Pulmonary artery endothelial cell (primary cell): ENCODE data around the gene TBCK. TPM values are rescaled to one million over a fixed set of nuclear protein-coding genes. Genes with fewer than 3 reads are reported as not detected.

Source experiments
- DNase-seq: peaks from one replicate; pipeline ENCODE4 v3.0.0-alpha.2; 2011; ENCODE audit warnings: low read depth, low spot score
- total RNA-seq: library from RNA; depleted of rRNA; stranded (reverse); fragments of >200 nt; gene quantifications from 2 replicates; pipeline ENCODE4 v1.2.3, GENCODE V29; 2014

The TBCK gene
- 10.7 and 38.2 TPM in 2 replicates for total RNA-seq

DNA sequence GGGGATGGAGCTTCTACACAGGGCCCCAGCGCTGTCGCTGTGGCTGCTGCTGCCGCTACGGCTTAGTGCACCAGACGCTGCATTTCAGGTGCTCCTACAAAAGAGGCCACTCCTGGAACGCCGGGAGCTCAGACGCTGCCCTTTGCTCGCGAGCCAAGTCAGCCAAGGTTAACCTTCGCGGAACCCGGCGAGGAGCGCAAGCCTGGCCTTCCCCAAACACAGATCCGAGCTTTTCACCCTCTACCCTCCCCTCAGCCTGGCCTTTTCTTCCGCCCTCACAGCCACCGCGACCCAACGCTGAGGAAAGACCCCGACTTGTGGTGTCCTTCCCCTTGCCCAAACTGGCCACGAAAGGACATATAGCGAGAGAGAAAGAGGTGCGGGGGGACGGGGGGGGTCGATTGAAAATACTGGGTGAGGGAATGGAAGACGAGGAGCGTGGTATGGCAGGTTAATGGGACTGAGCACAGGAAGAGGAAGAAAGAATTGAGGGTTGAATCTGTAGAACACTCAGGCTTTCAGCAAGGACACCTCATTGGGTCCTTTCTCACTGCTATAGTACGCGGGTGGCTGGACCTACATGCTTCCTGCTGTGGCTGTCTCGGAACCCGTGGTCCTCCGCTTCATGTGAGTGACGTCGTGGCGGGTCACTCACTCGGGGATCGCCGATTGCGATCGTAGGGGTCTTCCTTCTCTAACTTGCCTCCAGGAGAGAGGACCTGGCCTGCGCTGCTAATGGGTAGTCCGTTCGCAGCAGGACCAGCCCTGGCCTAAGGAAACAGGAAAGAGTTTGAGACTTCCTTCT lies at the start of gene TBCK, which contains the start of gene AIMP1:
Gene TBCK (minus strand): TSS at position 242 of the 805 bp plus-strand sequence. CDS start 7,249 bp downstream, outside the sequence.
Gene AIMP1 (plus strand): TSS at position 583 of the 805 bp plus-strand sequence. CDS start 8,460 bp downstream, outside the sequence.
- DNase-seq, result peak; percentile 79

- peak; percentile 78 for DNase-seq
These were observed 49.6 kb upstream of the TBCK start for GRCh38 chr4:106365613-106366012.

DNA sequence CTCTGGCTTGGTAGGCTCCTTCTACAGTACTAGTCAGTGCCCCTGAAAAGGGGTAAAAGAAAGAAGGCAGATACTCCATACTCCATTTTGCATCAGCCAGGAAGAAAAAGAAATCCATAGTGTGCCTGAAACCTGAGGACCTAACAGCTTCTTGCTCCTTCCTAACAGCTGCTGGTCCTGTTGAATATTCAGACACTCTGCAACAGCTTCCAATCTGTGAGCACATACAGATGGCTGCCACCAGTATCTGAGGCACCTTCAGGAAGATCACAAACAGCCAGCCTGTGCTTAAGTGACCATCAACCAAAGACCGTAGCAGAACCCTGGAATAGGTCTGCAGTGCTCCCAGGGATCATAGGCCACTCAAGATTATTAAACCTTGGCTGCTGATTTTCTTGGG lies 48.3 kb upstream of the TBCK start:
- DNase-seq, result no peak

- DNase-seq, result no peak
These were observed 46.2 kb upstream of the TBCK start for GRCh38 chr4:106362086-106362825.

DNA sequence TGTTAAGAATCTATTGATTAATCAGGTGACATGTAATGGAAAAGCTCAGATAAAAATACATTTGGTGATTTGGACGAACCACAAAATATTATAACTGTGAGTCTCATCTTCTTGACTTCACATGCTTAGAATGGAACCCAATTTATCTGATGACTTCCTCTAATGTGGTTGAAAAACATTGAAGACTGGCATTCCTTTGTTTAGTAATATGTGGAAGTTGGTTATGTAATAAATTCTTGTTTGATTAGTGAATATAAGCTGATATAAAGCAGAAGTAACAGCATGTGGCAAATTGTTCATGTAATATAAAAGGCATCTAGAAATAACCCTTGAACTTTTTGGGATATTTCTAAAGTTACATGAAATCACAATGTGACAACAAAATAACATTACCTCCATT lies 42.9 kb upstream of the TBCK start:
- no peak for DNase-seq

DNA sequence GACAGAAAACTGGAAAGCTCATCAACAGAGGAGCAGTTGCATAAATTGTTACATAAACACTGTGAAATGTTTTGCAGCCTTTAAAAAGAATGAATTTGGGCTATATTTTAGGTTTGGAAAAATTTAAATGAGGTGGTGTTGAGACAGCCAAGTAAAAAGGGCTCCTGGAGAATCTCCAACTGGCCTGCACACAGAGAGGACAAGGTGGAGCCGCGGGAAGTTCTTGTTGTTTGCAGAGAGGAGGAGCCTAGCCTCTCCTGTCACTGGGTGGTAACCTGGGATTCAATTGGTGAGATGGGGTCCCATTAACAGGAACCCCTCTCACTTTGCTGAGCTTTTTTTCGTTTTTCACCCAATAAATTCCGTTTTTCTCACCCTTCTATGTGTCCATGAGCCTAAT lies 39.2 kb upstream of the TBCK start:
- DNase-seq, result no peak

GRCh38 chr4:106353786-106354185 lies 37.8 kb upstream of the TBCK start:
- DNase-seq, result no peak

DNA sequence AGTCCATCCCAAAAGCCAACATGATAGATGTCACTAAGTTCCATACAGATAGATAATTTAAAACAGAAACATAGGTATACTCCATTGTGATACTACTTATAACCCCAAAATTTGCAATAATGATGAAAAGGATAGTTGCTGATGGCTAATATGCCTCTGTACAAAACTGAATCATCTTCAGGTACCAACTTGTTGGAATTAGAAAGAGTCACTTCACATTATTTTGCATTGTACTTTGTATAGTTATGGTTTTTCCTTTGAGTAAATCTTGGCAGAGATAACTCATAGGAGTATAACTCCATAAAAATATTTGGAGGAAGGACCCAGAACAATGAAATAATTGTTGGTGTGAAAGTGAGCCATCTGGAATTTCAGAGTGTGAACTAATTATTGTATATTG lies 35.0 kb upstream of the TBCK start:
- no peak for DNase-seq

GRCh38 chr4:106347167-106347566 lies 31.2 kb upstream of the TBCK start:
- no peak for DNase-seq

GRCh38 chr4:106344647-106344970 lies 28.6 kb upstream of the TBCK start:
- no peak for DNase-seq

GRCh38 chr4:106343865-106344646 lies 28.0 kb upstream of the TBCK start:
- no peak for DNase-seq

DNA sequence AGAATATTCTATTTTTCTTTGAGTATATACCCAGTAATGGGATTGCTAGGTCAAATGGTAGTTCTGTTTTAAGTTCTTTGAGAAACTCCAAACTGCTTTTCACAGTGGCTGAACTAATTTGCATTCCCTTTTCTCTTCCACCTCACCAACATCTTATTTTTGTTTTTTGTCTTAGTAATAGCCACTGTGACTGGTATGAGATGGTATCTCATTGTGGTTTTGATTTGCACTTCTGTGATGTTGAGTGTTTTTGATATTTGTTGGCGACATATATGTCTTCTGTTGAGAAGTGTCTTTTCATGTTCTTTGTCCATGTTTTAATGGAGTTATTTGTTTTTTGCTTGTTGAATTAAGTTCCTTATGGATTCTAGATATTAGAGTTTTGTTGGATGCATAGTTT lies 24.8 kb upstream of the TBCK start:
- DNase-seq, result no peak

- no peak for DNase-seq
These were observed 23.4 kb upstream of the TBCK start for GRCh38 chr4:106339431-106339830.

- DNase-seq, result no peak
These were observed 22.7 kb upstream of the TBCK start for GRCh38 chr4:106338671-106339070.

- DNase-seq, result no peak
These were observed 21.9 kb upstream of the TBCK start for GRCh38 chr4:106337916-106338315.

DNA sequence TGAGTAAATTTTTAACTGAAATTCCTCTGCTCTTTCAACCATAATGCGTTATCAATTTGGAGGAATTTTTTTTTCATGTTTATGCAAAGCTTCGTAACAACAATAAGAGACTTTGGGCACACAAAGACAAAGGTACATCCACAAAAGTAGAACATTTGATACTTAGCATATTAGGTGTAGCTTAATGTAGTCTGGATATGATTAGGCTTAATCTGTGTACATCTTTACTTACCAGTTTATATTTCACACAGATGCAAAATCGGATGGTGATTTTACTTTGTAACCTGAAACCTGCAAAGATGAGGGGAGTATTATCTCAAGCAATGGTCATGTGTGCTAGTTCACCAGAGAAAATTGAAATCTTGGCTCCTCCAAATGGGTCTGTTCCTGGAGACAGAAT lies 20.6 kb upstream of the TBCK start:
- DNase-seq, result no peak

DNA sequence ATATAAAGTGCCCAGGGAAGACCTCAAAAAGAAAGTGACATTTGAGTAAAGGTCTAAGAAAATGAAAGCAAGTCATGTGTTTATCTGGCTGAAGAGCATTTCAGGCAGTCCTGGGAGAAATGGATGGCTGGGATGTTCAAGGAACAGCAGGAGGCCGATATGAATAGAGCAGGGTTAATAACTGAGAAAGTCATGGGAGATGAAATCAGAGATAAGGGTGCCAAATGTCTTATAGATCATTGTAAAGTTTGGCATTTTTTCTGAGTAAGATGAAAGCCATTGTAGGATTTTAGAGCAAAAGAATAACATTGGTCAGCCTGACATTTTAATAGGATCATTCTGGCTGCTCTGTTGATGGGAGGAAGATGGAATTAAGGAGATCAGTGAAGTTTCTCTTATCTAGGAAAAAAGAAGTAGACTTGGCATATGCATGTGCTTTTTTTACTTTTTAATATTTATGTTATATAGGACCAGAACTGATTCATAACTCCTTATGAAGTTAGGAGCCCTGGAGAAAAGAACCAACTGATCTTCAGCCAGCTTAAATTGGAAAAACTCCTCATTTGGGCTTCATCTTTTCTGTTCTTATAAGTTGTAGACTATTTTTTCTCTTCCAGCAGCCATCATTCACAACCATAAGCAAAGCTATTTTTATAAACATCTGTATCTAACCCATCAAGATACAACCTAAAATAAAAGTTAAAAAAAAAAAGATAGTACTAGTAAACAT lies 18.9 kb upstream of the TBCK start:
- no peak for DNase-seq

GRCh38 chr4:106333186-106333585 lies 17.2 kb upstream of the TBCK start:
- DNase-seq, result no peak

GRCh38 chr4:106329041-106329618 lies 13.1 kb upstream of the TBCK start:
- no peak for DNase-seq

DNA sequence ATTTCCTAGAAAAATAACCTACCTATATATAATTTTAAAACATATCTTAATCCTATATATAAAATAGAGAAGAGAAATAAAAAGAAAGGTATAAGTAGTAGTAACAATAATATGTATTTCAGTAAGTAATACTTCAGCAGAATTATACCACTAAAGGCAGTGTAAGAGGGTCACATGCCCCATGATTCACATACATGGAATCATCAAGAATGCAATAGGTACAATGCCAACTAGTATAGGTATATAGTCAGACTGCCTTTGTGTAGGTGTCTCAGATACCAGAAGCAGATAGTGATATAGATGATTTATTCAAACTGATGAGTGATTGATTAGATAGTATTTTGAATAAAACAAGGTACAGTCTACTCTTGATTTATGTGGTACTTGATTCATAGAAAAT lies 9.8 kb upstream of the TBCK start:
- DNase-seq, result no peak

- no peak for DNase-seq
These were observed 7.1 kb upstream of the TBCK start for GRCh38 chr4:106323119-106323518.
